Bronchial epithelial cell (primary cell): ENCODE data around the gene ZFR2. TPM values are rescaled to one million over a fixed set of nuclear protein-coding genes. Genes with fewer than 3 reads are reported as not detected.

Source experiments
- DNase-seq: peaks from one replicate; pipeline ENCODE4 v3.0.0-alpha.2; 2010; ENCODE audit warnings: low read depth
- FAIRE-seq: peaks from 2 replicates; lab custom pipeline; 2011; peaks lifted over from hg19 to GRCh38; lab: Jason Lieb, UNC
- H3K27me3 ChIP-seq: 2 replicates; pipeline ENCODE4 v1.5.1; 2011; ENCODE audit warnings: low read length; ENCODE audit not compliant: control insufficient read depth, insufficient read depth
- H3K36me3 ChIP-seq: 2 replicates; pipeline ENCODE4 v1.5.1; 2011; ENCODE audit warnings: low read length; ENCODE audit not compliant: control insufficient read depth, insufficient read depth
- H3K4me3 ChIP-seq: 2 replicates; pipeline ENCODE4 v1.5.1; 2011; ENCODE audit warnings: mild to moderate bottlenecking, low read depth, low read length, control low read depth
- CTCF ChIP-seq: IDR thresholded peaks from 2 replicates; pipeline ENCODE4 v1.5.1; 2011; ENCODE audit warnings: mild to moderate bottlenecking, moderate library complexity, low read length, control low read depth, inconsistent platforms; ENCODE audit not compliant: insufficient read depth, severe bottlenecking
- total RNA-seq: library from RNA; depleted of rRNA; stranded (reverse); fragments of >200 nt; gene quantifications from 2 replicates; pipeline ENCODE4 v1.2.1, GENCODE V29; 2014

ZFR2 gene
- total RNA-seq, 1 donor from 2014 or later = not detected

GRCh38 chr19:3850320-3850972 is 18.4 kb downstream of the ZFR2 start:
- Histone ChIP-seq H3K36me3 (no peaks in the 10 kb centered on the region), H3K4me3 (no peak overlapping the region), H3K27me3 (no peaks in the 10 kb centered on the region)
- DNase-seq (no peak), FAIRE-seq (no peak)
- no peak for TF ChIP-seq CTCF

GRCh38 chr19:3849787-3850186 is 19.1 kb downstream of the ZFR2 start:
- DNase-seq (no peak), FAIRE-seq (no peak)
- Histone ChIP-seq H3K27me3 (no peaks in the 10 kb centered on the region), H3K4me3 (no peak overlapping the region), H3K36me3 (no peaks in the 10 kb centered on the region)
- no peak for TF ChIP-seq CTCF

- DNase-seq (peak; percentile 8), FAIRE-seq (no peak)
- no peaks in the 10 kb centered on the region for H3K36me3 ChIP-seq
- peak; percentile 49 for TF ChIP-seq CTCF
- H3K27me3 ChIP-seq = no peaks in the 10 kb centered on the region
- H3K4me3 ChIP-seq = no peak overlapping the region
Observed at GRCh38 chr19:3849092-3849491, 19.7 kb downstream of the ZFR2 start.

GRCh38 chr19:3844596-3844995 is 24.2 kb downstream of the ZFR2 start:
- no peak for DNase-seq
- TF ChIP-seq CTCF = no peak
- no peak for FAIRE-seq
- H3K4me3 ChIP-seq = no peak overlapping the region
- H3K36me3 ChIP-seq = no peaks in the 10 kb centered on the region
- no peaks in the 10 kb centered on the region for H3K27me3 ChIP-seq

GRCh38 chr19:3842948-3843347 is 25.9 kb downstream of the ZFR2 start:
- H3K4me3 ChIP-seq = no peak overlapping the region
- DNase-seq = no peak
- no peak for TF ChIP-seq CTCF
- H3K36me3 ChIP-seq = no peaks in the 10 kb centered on the region
- FAIRE-seq = no peak
- no peaks in the 10 kb centered on the region for H3K27me3 ChIP-seq

- no peaks in the 10 kb centered on the region for H3K27me3 ChIP-seq
- H3K4me3 ChIP-seq = no peak overlapping the region
- no peak for DNase-seq
- no peak for TF ChIP-seq CTCF
- no peak for FAIRE-seq
- H3K36me3 ChIP-seq = no peaks in the 10 kb centered on the region
Observed at GRCh38 chr19:3840804-3841203, 28.0 kb downstream of the ZFR2 start.
